Measurements from ENCODE around the gene ZNF536. TPM values are rescaled to one million over a fixed set of nuclear protein-coding genes. Genes with fewer than 3 reads are reported as not detected.

The ZNF536 gene
- total RNA-seq, 1 experiment from 2014 or later = not detected

DNA sequence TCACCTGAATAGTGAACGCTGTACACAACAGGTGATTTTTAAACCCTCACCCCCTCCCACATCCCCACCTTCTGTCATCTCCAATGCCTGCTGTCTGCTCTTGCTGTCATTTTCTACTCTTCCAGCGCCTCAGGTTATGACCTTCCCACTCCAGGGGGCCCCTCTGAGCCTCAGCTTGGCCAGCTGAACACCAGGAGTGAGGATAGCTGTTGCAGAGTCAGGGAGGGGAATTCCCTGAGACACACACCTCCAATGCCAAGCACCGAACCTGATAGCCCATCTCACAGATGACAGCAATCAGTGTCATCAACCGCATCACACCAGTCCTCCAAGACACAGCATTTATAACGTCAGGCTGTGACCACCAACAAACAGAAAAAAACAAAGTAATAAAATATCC, 193.5 kb downstream of the ZNF536 start:
- no peaks in the 10 kb centered on the region for H3K36me3 ChIP-seq (ENCODE audit: low read depth)
- ChIA-PET POLR2A (ENCODE audit: unreplicated experiment) (no interaction called here), CTCF (no interaction called here)
- no peak overlapping the region for H3K4me3 ChIP-seq
- BruUV-seq (replicated peaks) = no TSS peak
- no peak overlapping the region for H3K4me2 ChIP-seq
- H3K79me2 ChIP-seq (ENCODE audit: low read depth) = no peaks in the 10 kb centered on the region
- intact Hi-C loops (cut with micrococcal nuclease; ENCODE audit: unreplicated experiment) = no loop called here
- no peaks in the 10 kb centered on the region for H3F3A ChIP-seq (ENCODE audit: insufficient read depth, low read depth)
- TF ChIP-seq, protein P1, sequence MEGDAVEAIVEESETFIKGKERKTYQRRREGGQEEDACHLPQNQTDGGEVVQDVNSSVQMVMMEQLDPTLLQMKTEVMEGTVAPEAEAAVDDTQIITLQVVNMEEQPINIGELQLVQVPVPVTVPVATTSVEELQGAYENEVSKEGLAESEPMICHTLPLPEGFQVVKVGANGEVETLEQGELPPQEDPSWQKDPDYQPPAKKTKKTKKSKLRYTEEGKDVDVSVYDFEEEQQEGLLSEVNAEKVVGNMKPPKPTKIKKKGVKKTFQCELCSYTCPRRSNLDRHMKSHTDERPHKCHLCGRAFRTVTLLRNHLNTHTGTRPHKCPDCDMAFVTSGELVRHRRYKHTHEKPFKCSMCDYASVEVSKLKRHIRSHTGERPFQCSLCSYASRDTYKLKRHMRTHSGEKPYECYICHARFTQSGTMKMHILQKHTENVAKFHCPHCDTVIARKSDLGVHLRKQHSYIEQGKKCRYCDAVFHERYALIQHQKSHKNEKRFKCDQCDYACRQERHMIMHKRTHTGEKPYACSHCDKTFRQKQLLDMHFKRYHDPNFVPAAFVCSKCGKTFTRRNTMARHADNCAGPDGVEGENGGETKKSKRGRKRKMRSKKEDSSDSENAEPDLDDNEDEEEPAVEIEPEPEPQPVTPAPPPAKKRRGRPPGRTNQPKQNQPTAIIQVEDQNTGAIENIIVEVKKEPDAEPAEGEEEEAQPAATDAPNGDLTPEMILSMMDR (conservative IDR thresholded peaks at IDR 0.05) = no peak
- no peak for TF ChIP-seq EZH2 (IDR thresholded peaks at IDR 0.05; ENCODE audit: low read depth)
- no peaks in the 10 kb centered on the region for H4K20me1 ChIP-seq (ENCODE audit: insufficient read depth)
- no peaks in the 10 kb centered on the region for H3K9me2 ChIP-seq (ENCODE audit: insufficient read depth)
- no peak overlapping the region for H3K27ac ChIP-seq
- H2AFZ ChIP-seq = no peak overlapping the region
- H3K9me3 ChIP-seq (ENCODE audit: insufficient read depth, low read depth) = no peaks in the 10 kb centered on the region
- peaks cover 68% of the 10 kb centered on the region for H3K27me3 ChIP-seq (ENCODE audit: insufficient read depth, low read depth)
- no peak for DNase-seq
- no peaks in the 10 kb centered on the region for H3K4me1 ChIP-seq (replicated peaks; ENCODE audit: insufficient read depth)

DNA sequence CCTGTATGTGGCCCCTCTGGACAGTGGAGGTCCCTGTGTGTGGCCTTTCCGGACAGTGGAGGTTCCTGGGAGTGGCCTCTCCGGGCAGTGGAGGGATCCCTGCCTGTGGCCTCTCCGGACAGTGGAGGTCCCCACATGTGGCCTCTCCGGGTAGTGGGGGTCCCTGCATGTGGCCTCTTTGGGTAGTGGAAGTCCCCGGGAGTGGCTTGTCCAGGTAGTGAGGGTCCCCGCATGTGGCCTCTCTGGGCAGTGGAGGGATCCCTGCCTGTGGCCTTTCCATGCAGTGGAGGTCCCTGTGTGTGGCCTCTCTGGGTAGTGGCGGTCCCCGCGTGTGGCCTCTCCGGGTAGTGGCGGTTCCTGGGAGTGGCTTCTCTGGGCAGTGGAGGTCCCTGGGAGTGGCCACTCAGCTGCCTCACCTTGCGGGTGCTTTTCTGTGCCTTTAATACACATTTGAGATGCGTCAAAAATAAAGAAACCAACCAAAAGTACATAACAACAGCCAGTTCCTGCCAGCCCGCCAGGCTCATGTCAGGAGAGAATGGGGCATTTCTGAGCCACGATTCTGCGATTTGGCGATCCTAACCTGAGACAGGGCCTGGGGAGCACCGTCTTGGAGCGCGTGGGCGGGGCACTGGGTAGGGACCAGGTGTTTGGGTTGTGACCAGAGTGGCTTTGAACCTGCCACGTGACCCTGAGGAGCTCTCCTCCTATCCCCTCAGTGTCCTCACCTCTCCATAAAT, 194.7 kb downstream of the ZNF536 start:
- TF ChIP-seq EZH2 (IDR thresholded peaks at IDR 0.05; ENCODE audit: low read depth) = no peak
- TF ChIP-seq, protein P1 (conservative IDR thresholded peaks at IDR 0.05) = no peak
- no peak overlapping the region for H3K4me2 ChIP-seq
- no peaks in the 10 kb centered on the region for H4K20me1 ChIP-seq (ENCODE audit: insufficient read depth)
- H3K4me1 ChIP-seq (replicated peaks; ENCODE audit: insufficient read depth) = no peaks in the 10 kb centered on the region
- no peak overlapping the region for H2AFZ ChIP-seq
- no peaks in the 10 kb centered on the region for H3K79me2 ChIP-seq (ENCODE audit: low read depth)
- peaks cover 71% of the 10 kb centered on the region for H3K27me3 ChIP-seq (ENCODE audit: insufficient read depth, low read depth)
- no TSS peak for BruUV-seq (replicated peaks)
- H3K9me2 ChIP-seq (ENCODE audit: insufficient read depth) = no peaks in the 10 kb centered on the region
- CTCF ChIA-PET = interaction anchor here (0.6 kb wide), 1 partner anchor 60 kb away, joined by 16 read pairs; no protein-coding TSS in a partner anchor
- H3K9me3 ChIP-seq (ENCODE audit: insufficient read depth, low read depth) = no peaks in the 10 kb centered on the region
- H3K36me3 ChIP-seq (ENCODE audit: low read depth) = no peaks in the 10 kb centered on the region
- no peak for DNase-seq
- H3K27ac ChIP-seq = no peak overlapping the region
- POLR2A ChIA-PET (ENCODE audit: unreplicated experiment) = no interaction called here
- intact Hi-C loops (cut with micrococcal nuclease; ENCODE audit: unreplicated experiment) = no loop called here
- H3K4me3 ChIP-seq = no peak overlapping the region
- H3F3A ChIP-seq (ENCODE audit: insufficient read depth, low read depth) = no peaks in the 10 kb centered on the region

DNA sequence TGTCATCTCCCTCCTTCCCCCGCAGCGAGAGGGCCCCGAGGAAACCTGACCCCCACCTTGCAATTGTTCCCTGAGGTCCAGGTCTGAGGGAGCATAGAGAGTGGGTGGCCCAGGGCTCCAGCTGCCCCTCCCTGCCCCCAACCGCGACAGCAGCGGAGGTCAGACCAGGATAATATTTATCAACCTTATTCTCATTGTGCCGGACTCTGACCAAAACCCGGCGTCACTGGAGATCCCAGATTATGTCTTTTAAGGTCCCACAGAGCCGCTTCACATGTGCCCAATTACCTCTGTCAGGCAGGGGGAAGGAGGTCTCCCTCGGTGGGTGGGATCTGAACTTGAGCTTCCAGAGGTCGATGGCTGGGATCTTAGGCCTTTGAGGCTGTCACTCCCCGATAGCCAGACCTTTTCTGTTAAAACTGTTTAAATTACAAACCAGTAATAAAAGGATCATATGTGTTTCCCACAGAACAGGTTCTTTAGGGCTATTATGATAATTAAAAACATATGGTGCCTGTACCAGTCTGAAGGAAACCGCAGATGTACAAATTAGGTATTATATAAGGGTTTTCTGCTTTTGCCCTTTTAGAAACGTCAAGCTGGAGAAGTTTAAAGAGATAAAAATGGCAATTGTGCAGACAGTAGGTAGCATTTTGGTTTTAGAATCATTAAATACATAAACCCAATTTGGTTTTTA, 195.5 kb downstream of the ZNF536 start:
- no peak overlapping the region for H3K4me2 ChIP-seq
- H4K20me1 ChIP-seq (ENCODE audit: insufficient read depth) = no peaks in the 10 kb centered on the region
- no peak overlapping the region for H3K27ac ChIP-seq
- H3K79me2 ChIP-seq (ENCODE audit: low read depth) = no peaks in the 10 kb centered on the region
- peaks cover 67% of the 10 kb centered on the region for H3K27me3 ChIP-seq (ENCODE audit: insufficient read depth, low read depth)
- no peak overlapping the region for H2AFZ ChIP-seq
- intact Hi-C loops (cut with micrococcal nuclease; ENCODE audit: unreplicated experiment) = no loop called here
- H3K4me1 ChIP-seq (replicated peaks; ENCODE audit: insufficient read depth) = no peaks in the 10 kb centered on the region
- H3K9me2 ChIP-seq (ENCODE audit: insufficient read depth) = no peaks in the 10 kb centered on the region
- no TSS peak for BruUV-seq (replicated peaks)
- no peaks in the 10 kb centered on the region for H3K36me3 ChIP-seq (ENCODE audit: low read depth)
- no peaks in the 10 kb centered on the region for H3F3A ChIP-seq (ENCODE audit: insufficient read depth, low read depth)
- no peaks in the 10 kb centered on the region for H3K9me3 ChIP-seq (ENCODE audit: insufficient read depth, low read depth)
- no peak for TF ChIP-seq EZH2 (IDR thresholded peaks at IDR 0.05; ENCODE audit: low read depth)
- TF ChIP-seq, protein P1 (conservative IDR thresholded peaks at IDR 0.05) = no peak
- CTCF ChIA-PET = no interaction called here
- POLR2A ChIA-PET (ENCODE audit: unreplicated experiment) = no interaction called here
- no peak for DNase-seq
- no peak overlapping the region for H3K4me3 ChIP-seq
